IMR-90 (cell line): ENCODE data around the gene SAYSD1.

Source experiments
- CEBPB ChIP-seq: IDR thresholded peaks from 2 replicates; pipeline ENCODE4 v1.6.1; 2012; ENCODE audit warnings: low read depth, low read length, improper control_type of control experiment
- MXI1 ChIP-seq: IDR thresholded peaks from 2 replicates; pipeline ENCODE4 v1.6.1; 2012; ENCODE audit warnings: low read depth, mild to moderate bottlenecking, low read length, moderate library complexity, borderline replicate concordance
- NFE2L2 ChIP-seq: fragments of 150-350 bp; IDR thresholded peaks from 2 replicates; pipeline ENCODE4 v1.6.1; 2016; ENCODE audit warnings: low read depth, mild to moderate bottlenecking, low read length
- POLR2A ChIP-seq: IDR thresholded peaks from 2 replicates; pipeline ENCODE4 v1.6.1; 2012; ENCODE audit warnings: mild to moderate bottlenecking, low read depth, low read length
- RAD21 ChIP-seq: IDR thresholded peaks from 2 replicates; pipeline ENCODE4 v1.6.1; 2012; ENCODE audit warnings: low read length, improper control_type of control experiment
- RCOR1 ChIP-seq: IDR thresholded peaks from 2 replicates; pipeline ENCODE4 v1.6.1; 2012; ENCODE audit warnings: mild to moderate bottlenecking, low read length, improper control_type of control experiment; ENCODE audit not compliant: insufficient replicate concordance
- RFX5 ChIP-seq: IDR thresholded peaks from 2 replicates; pipeline ENCODE4 v1.8.0; 2012; ENCODE audit warnings: low read depth, mild to moderate bottlenecking, low read length, moderate library complexity
- TF ChIP-seq, protein P1 (sequence below): conservative IDR thresholded peaks from 2 replicates; pipeline ENCODE4 v1.5.1; 2012; ENCODE audit warnings: mild to moderate bottlenecking, low read depth, low read length, improper control_type of control experiment
- TF ChIP-seq, protein P2 (sequence below): fragments of 150-350 bp; IDR thresholded peaks from 2 replicates; pipeline ENCODE4 v1.6.1; 2016; ENCODE audit warnings: low read depth, mild to moderate bottlenecking, low read length, moderate library complexity, borderline replicate concordance
- TF ChIP-seq, protein P3 (sequence below): fragments of 150-350 bp; IDR thresholded peaks from 2 replicates; pipeline ENCODE4 v1.6.1; 2017; ENCODE audit warnings: mild to moderate bottlenecking, antibody characterized with exemption, low read length, low read depth

DNA sequence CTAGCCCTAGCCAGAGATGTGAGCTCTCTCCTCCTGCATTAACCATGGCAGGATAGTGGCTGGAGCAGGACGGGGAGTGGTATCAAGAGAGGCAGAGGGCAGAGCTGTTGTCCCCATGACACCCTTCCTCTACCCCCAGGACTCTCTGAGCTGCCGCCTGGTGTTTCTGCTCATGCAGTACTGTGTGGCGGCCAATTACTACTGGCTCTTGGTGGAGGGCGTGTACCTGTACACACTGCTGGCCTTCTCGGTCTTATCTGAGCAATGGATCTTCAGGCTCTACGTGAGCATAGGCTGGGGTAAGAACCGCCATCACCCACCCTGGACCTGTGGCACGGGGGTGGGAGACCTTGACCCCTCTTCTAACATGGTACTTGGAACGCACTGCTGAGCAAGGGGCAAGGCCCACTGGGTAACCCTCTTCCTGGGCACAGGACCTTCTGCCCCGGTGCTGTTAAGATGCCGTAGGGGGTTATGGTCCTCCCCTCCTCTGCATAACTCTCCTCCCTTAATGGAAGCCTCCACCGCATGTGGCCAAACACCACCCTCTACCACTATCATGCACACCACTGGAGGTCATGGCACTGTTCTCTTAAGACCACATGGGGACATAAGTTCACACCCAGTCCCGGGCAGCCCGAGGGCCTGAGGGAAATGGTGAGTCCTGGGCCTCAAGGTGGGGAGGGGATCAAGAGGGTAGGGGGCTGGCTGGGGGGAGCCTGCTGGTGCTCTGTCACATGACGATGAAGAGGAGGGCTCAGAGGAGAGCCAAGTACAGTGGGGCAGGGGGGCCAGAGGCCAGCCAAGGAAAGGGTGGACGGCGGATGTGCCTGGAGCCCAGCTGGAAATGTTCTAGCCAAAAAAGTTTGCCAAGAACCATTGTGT is 41.3 kb downstream of the SAYSD1 start:
- TF ChIP-seq, protein P1, sequence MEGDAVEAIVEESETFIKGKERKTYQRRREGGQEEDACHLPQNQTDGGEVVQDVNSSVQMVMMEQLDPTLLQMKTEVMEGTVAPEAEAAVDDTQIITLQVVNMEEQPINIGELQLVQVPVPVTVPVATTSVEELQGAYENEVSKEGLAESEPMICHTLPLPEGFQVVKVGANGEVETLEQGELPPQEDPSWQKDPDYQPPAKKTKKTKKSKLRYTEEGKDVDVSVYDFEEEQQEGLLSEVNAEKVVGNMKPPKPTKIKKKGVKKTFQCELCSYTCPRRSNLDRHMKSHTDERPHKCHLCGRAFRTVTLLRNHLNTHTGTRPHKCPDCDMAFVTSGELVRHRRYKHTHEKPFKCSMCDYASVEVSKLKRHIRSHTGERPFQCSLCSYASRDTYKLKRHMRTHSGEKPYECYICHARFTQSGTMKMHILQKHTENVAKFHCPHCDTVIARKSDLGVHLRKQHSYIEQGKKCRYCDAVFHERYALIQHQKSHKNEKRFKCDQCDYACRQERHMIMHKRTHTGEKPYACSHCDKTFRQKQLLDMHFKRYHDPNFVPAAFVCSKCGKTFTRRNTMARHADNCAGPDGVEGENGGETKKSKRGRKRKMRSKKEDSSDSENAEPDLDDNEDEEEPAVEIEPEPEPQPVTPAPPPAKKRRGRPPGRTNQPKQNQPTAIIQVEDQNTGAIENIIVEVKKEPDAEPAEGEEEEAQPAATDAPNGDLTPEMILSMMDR: no peak
- no peak for TF ChIP-seq CEBPB
- no peak for TF ChIP-seq POLR2A
- TF ChIP-seq RFX5: no peak
- TF ChIP-seq, protein P2, sequence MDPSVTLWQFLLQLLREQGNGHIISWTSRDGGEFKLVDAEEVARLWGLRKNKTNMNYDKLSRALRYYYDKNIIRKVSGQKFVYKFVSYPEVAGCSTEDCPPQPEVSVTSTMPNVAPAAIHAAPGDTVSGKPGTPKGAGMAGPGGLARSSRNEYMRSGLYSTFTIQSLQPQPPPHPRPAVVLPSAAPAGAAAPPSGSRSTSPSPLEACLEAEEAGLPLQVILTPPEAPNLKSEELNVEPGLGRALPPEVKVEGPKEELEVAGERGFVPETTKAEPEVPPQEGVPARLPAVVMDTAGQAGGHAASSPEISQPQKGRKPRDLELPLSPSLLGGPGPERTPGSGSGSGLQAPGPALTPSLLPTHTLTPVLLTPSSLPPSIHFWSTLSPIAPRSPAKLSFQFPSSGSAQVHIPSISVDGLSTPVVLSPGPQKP: no peak
- no peak for TF ChIP-seq RAD21
- TF ChIP-seq RCOR1: no peak
- TF ChIP-seq NFE2L2: no peak
- TF ChIP-seq MXI1: no peak
- TF ChIP-seq, protein P3, sequence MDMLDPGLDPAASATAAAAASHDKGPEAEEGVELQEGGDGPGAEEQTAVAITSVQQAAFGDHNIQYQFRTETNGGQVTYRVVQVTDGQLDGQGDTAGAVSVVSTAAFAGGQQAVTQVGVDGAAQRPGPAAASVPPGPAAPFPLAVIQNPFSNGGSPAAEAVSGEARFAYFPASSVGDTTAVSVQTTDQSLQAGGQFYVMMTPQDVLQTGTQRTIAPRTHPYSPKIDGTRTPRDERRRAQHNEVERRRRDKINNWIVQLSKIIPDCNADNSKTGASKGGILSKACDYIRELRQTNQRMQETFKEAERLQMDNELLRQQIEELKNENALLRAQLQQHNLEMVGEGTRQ: no peak
